HG02870 (cell line): ENCODE measurements around the gene CT83.

Source experiments
- ATAC-seq: cut with Tn5 transposase; IDR thresholded peaks from one replicate; pipeline ENCODE4 v1.9.1; 2021; ENCODE audit warnings: mild to moderate bottlenecking, moderate library complexity; ENCODE audit not compliant: unreplicated experiment

Gene CT83

DNA sequence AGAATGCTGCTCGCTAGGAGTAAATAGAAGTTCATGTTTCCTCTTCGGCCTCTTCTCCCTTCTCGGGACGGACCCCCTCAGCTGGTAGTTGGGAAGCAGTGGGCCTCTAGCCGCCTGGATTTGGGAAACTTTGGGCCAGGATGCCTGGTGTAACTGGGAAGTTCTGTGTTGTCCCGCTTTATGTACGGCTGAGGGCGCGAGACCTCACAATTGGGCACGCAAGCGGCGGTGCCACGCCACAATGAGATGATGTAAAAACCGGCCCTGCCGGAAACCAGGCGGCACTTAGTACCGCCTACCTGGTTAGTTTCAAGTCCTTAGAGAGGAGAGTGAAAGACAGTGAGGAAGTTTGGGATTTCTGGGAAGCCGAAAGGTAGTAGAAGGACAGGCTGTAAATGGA, at the start of gene CT83:
TSS of gene CT83 (minus strand) at position 155 of the 400 bp plus-strand sequence. CDS start at position 35, 120 bp downstream.
- no peak for ATAC-seq

DNA sequence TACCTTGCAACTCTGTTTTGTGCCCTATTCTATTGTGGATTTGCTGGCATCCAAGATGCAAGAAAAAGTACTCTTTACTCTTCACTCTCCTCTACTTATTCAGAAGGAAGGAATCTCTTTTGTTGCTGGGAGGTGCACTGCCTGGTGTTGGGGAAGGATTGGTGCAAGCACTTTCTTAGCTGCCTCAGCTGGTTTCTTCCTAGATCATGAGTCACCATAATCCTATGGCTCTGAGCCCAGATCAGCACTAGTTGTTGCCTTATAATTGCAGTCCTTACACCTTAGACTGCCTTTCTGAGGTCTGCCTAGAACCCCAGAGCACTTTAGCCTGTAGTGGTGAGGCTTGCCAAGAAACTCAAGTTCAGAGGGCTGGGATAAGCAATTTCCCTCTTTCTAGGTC, 37.0 kb upstream of the CT83 start:
- ATAC-seq: no peak

DNA sequence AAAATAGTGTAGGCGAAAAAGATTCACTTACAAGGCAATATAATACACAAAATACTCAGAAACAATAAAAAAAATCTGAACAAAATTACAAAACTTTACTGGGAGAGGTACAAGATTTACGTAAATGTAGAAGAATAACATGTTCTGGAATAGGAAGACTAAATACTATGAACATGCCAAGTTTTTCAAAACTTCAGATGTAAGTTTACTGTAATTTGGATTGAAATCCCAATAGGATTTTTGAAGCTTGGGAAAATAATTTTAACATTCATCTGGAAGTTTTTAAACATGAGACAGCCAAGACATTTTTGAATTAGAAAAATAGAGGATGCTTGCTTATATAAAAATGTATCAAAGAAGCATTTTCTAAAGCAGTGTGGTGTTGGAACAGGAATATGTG, 30.5 kb upstream of the CT83 start:
- ATAC-seq: no peak

DNA sequence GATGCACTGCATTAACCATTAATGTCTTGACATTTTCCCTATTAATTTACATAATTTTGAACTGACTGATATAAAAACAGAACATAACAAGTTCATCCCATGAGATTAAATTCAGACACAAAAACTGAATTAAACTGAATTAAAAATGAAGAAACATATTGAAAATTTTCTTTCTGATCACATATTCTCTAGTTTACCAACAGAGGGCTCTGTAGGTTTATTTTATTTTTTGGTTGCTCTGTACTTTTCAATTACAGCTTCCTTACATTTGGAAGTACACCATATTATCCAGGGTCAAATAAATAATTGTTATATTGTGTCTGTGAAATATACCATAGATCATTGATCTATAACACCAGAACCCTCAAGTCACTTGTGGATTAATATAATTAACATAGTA, 27.3 kb upstream of the CT83 start:
- ATAC-seq: no peak

DNA sequence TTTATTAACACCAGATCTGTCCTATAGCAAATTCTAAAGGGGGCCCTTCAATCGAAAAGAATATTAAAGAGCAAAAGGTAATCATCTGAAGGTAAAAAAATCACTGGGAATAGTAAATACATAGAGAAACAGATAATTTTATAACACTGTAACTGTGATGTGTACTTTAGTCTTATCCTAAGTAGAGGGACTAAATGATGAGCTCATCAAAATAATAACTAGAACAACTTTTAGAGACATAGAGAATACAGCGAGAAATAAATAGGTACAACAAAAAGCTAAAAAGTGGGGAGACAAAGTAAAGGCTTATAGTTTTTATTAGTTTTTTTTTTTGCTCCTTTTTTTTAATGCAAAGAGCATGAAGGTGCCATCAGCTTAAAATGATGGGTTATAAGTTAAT, 17.3 kb upstream of the CT83 start:
- ATAC-seq: no peak

DNA sequence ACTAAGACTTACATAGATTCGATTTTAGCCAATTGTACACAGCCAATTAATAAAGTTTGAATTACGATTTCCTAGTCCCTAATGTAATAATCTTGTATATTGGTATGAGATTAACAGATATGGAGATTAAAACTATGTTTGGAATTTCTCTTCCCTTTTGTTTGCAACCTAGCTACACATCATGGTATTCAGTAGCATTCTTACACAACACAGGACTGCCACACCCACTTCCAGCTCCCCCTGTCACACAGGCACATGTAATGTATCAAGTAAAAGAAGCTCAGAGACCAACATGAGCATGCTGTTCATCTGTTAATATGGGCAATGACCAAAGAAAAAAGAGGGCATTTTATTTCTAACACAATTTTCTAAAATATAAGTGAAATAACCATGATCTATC, 13.6 kb downstream of the CT83 start:
- ATAC-seq: no peak

DNA sequence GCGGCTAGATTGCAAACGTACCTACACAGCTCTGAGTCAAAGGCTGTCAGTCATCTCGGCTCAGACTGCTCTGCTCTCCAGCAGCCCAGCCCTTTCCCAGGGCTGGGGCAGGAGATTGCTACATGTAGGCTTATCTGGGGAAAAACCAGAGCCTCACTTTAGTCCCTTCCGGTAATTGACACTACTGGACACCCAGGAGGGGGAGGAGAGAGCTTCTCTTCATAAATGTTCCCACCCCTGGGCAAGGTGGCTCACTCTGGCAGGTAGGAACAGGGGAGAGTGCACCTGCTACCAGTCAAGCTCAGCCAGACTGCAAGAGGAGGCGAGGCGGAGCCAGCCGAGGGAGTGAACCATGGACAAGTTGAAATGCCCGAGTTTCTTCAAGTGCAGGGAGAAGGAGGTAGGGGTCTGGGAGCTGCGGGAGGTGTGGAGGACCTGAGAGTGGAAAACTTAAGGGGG, 26.4 kb downstream of the CT83 start, which contains the start of gene SLC6A14:
TSS of gene SLC6A14 (plus strand) at position 249 of the 459 bp plus-strand sequence. CDS start at position 353, 104 bp downstream.
- ATAC-seq: no peak

DNA sequence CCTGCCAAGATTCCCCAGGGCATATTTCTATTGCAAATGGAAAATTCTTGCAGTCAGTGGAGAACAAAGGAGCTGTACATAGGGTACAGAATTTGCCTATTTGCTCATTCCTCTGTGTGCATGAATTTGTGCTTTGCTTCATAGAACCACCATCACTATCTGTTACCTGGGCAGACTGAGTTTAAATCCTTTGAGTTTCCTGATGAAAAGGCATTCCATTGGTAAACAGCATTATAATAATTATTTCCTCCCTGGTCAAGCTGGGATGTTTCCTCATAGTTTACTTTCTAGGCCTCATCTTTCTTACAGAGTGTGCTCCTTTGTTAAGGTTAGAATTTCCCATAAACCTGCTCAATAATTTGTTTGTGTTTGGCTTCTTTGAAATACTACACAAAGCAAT, 27.2 kb downstream of the CT83 start:
- no peak for ATAC-seq

GRCh38 chrX:116427978-116428377, 34.8 kb downstream of the CT83 start:
- no peak for ATAC-seq

- ATAC-seq: no peak
These were observed 44.8 kb downstream of the CT83 start for GRCh38 chrX:116417968-116418367.

DNA sequence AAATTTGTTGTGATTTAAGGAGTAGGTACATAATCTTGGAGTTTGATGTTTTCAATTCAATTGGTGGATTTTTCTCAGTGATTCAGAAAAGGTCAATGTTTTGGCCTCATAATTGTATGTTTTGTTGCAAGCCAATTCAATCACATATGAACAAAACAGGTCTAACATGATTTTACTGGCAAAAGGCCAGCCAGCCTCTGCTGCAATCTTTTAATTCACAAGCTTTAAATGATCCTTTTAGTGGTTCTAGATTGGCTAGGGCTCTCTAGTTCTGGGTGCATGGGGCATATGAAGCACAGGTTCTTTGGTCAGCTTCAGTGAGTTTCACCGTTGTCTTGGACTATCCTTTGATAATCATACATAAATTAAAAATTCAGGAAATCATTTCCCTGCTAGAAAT, 45.6 kb downstream of the CT83 start:
- no peak for ATAC-seq

DNA sequence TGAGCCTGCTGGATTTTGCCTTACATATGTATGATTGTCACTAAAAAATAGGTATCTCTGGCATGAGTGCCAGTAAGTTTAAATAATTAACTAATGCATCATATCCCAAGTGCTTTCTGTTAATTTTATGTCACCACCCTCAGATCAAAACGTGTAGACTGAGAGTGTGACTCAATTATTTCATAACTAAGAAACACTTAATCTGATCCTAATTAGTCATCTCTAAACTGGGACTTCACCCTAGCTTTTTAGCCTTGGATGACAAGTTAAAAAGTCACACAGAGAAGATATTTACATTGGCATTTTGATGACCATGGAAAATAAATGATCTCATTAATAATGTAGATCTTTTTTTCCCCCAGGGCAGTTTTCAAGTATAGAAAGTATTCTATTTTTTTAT, 49.5 kb downstream of the CT83 start:
- ATAC-seq: no peak
